HepG2 (cell line): ENCODE measurements around the gene TBC1D22A. TPM values are rescaled to one million over a fixed set of nuclear protein-coding genes. Genes with fewer than 3 reads are reported as not detected.

Experiments used
- FOXA1 ChIP-seq, 2 experiments: fragments of 450-650 bp in 1 of 2; sonication (generic) in 1 of 2; formaldehyde crosslinking in 1 of 2; IDR thresholded peaks; 2 replicates each; pipeline versions ENCODE4 v1.4.0 to v1.6.1; 2016 to 2020; ENCODE audit warnings: missing genetic modification reagents in 1 of 2
- PRPF4 ChIP-seq: fragments of 200-400 bp; formaldehyde crosslinking; IDR thresholded peaks from 2 replicates; pipeline ENCODE4 v1.6.1; 2016; ENCODE audit warnings: low read length, low read depth; ENCODE audit not compliant: poor library complexity, severe bottlenecking
- PTBP1 ChIP-seq: fragments of 200-400 bp; formaldehyde crosslinking; IDR thresholded peaks from 2 replicates; pipeline ENCODE4 v1.6.1; 2018; ENCODE audit warnings: low read length, low read depth; ENCODE audit not compliant: poor library complexity, severe bottlenecking
- YY1 ChIP-seq: IDR thresholded peaks from 2 replicates; pipeline ENCODE4 v1.6.1; 2011; ENCODE audit warnings: low read length, low read depth, moderate library complexity, mild to moderate bottlenecking; ENCODE audit not compliant: insufficient read depth, insufficient replicate concordance
- ZBTB7B ChIP-seq: sonication (generic); formaldehyde crosslinking; IDR thresholded peaks from 2 replicates; pipeline ENCODE4 v1.4.0; 2020; ENCODE audit warnings: missing genetic modification reagents
- ZNF550 ChIP-seq: sonication (generic); formaldehyde crosslinking; IDR thresholded peaks from 2 replicates; pipeline ENCODE4 v1.4.0; 2020; ENCODE audit warnings: mild to moderate bottlenecking, missing genetic modification reagents, borderline replicate concordance
- polyA plus RNA-seq, 8 experiments: library from polyadenylated mRNA; depleted of rRNA in 3 of 8; stranded (reverse) in 7 of 8; unstranded in 1 of 8; fragments of >200 nt; fragmentation: Illumina TruSeq in 4 of 8; extraction: Trizol in 4 of 8; gene quantifications; 2 replicates each; pipeline versions ENCODE4 v1.2.1 to v1.2.3, GENCODE V29; 2011 to 2016; ENCODE audit warnings: low read depth in 4 of 8, missing spikeins in 1 of 8, mixed read lengths in 1 of 8; ENCODE audit not compliant: insufficient read depth in 1 of 8
- total RNA-seq, 5 experiments: library from RNA; depleted of rRNA; stranded (reverse); fragments of >200 nt; fragmentation: Illumina TruSeq; extraction: Trizol; gene quantifications; 2 replicates each; pipeline ENCODE4 v1.2.3, GENCODE V29; 2016; ENCODE audit warnings: low read depth in 1 of 5
- TF ChIP-seq, protein P1 (sequence below): sonication (generic); formaldehyde crosslinking; IDR thresholded peaks from 2 replicates; pipeline ENCODE4 v1.8.1; 2023; ENCODE audit warnings: mild to moderate bottlenecking, inconsistent platforms, moderate library complexity, missing genetic modification reagents, borderline replicate concordance
- TF ChIP-seq, protein P2 (sequence below): sonication (generic); formaldehyde crosslinking; IDR thresholded peaks from 2 replicates; pipeline ENCODE4 v1.4.0; 2020; ENCODE audit warnings: missing genetic modification reagents
- TF ChIP-seq, protein P3 (sequence below): sonication (generic); formaldehyde crosslinking; IDR thresholded peaks from 2 replicates; pipeline ENCODE4 v1.4.0; 2020; ENCODE audit warnings: low read depth, mild to moderate bottlenecking, missing genetic modification reagents

The TBC1D22A gene
- total and polyA plus RNA-seq, 2 of the 13 experiments (the other 11 are each of a cell fraction or from before 2014, with no cell fraction given): 17.3 to 18.0 TPM

DNA sequence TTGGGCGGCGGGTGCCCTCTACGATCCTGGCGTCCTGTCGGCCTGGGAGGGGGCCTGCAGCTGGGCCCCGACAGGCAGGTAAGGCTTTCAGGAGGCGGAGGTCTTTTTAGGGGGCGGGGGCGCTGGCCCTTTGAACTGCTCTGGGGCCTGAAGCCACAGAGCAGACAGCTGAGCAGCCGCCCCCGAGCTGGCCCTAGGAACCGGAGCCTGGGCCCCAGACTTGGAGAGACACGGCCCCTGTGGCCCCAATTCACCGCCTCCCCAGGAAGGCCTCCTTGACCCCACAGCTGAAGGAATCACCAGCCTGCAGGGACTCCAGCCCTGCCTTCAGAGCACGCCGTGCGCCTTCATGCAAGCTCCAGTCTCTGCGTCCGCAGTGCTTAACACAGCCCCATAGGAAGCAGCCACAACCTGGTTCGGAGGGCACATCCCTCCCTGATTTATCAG lies 23.8 kb upstream of the TBC1D22A start (continued):
- TF ChIP-seq FOXA1 (IDR thresholded peaks at IDR 0.05): no peak
- TF ChIP-seq FOXA1 (CRISPR knock-in tag; IDR thresholded peaks at IDR 0.05): no peak
- TF ChIP-seq PRPF4: no peak
- TF ChIP-seq, protein P1, sequence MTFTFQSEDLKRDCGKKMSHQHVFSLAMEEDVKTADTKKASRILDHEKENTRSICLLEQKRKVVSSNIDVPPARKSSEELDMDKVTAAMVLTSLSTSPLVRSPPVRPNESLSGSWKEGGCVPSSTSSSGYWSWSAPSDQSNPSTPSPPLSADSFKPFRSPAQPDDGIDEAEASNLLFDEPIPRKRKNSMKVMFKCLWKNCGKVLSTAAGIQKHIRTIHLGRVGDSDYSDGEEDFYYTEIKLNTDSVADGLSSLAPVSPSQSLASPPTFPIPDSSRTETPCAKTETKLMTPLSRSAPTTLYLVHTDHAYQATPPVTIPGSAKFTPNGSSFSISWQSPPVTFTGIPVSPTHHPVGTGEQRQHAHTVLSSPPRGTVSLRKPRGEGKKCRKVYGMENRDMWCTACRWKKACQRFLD: no peak
- TF ChIP-seq, protein P2, sequence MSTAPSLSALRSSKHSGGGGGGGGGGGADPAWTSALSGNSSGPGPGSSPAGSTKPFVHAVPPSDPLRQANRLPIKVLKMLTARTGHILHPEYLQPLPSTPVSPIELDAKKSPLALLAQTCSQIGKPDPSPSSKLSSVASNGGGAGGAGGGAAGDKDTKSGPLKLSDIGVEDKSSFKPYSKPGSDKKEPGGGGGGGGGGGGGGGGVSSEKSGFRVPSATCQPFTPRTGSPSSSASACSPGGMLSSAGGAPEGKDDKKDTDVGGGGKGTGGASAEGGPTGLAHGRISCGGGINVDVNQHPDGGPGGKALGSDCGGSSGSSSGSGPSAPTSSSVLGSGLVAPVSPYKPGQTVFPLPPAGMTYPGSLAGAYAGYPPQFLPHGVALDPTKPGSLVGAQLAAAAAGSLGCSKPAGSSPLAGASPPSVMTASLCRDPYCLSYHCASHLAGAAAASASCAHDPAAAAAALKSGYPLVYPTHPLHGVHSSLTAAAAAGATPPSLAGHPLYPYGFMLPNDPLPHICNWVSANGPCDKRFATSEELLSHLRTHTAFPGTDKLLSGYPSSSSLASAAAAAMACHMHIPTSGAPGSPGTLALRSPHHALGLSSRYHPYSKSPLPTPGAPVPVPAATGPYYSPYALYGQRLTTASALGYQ (CRISPR knock-in tag): no peak
- TF ChIP-seq ZBTB7B (CRISPR knock-in tag): no peak
- TF ChIP-seq, protein P3, sequence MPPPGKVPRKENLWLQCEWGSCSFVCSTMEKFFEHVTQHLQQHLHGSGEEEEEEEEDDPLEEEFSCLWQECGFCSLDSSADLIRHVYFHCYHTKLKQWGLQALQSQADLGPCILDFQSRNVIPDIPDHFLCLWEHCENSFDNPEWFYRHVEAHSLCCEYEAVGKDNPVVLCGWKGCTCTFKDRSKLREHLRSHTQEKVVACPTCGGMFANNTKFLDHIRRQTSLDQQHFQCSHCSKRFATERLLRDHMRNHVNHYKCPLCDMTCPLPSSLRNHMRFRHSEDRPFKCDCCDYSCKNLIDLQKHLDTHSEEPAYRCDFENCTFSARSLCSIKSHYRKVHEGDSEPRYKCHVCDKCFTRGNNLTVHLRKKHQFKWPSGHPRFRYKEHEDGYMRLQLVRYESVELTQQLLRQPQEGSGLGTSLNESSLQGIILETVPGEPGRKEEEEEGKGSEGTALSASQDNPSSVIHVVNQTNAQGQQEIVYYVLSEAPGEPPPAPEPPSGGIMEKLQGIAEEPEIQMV: peak; percentile 9; the same call in 1 of the 2 replicates
- TF ChIP-seq YY1: no peak
- TF ChIP-seq ZNF550 (CRISPR knock-in tag): no peak
- TF ChIP-seq PTBP1: no peak
